GM13977 (cell line): ENCODE data around the gene VIL1.

ENCODE experiments used
- DNase-seq: peaks from one replicate; pipeline ENCODE4 v3.0.0; 2012; ENCODE audit warnings: low spot score
- in situ Hi-C: fragments of 300-500 bp; cut with MboI; formaldehyde crosslinking; loops from one replicate; pipeline ENCODE4 v1.12.0; 2022; ENCODE audit warnings: low sequenced_read_pairs, low pct_unique_long_range_greater_than_20kb, mixed read lengths, inconsistent platforms; ENCODE audit not compliant: unreplicated experiment
- TF ChIP-seq, protein P1 (sequence below): IDR thresholded peaks from 2 replicates; pipeline ENCODE4 v1.5.1; 2012; ENCODE audit warnings: mild to moderate bottlenecking, control low read depth; ENCODE audit not compliant: insufficient read depth; ENCODE audit errors: extremely low read depth, missing control alignments

The VIL1 gene

GRCh38 chr2:218435003-218435982, 16.4 kb downstream of the VIL1 start:
- TF ChIP-seq, protein P1, sequence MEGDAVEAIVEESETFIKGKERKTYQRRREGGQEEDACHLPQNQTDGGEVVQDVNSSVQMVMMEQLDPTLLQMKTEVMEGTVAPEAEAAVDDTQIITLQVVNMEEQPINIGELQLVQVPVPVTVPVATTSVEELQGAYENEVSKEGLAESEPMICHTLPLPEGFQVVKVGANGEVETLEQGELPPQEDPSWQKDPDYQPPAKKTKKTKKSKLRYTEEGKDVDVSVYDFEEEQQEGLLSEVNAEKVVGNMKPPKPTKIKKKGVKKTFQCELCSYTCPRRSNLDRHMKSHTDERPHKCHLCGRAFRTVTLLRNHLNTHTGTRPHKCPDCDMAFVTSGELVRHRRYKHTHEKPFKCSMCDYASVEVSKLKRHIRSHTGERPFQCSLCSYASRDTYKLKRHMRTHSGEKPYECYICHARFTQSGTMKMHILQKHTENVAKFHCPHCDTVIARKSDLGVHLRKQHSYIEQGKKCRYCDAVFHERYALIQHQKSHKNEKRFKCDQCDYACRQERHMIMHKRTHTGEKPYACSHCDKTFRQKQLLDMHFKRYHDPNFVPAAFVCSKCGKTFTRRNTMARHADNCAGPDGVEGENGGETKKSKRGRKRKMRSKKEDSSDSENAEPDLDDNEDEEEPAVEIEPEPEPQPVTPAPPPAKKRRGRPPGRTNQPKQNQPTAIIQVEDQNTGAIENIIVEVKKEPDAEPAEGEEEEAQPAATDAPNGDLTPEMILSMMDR = no peak
- no peak for DNase-seq
- in situ Hi-C loops = no loop called here

GRCh38 chr2:218436992-218437391, 18.1 kb downstream of the VIL1 start:
- no peak for DNase-seq
- TF ChIP-seq, protein P1 = no peak
- in situ Hi-C loops = no loop called here

DNA sequence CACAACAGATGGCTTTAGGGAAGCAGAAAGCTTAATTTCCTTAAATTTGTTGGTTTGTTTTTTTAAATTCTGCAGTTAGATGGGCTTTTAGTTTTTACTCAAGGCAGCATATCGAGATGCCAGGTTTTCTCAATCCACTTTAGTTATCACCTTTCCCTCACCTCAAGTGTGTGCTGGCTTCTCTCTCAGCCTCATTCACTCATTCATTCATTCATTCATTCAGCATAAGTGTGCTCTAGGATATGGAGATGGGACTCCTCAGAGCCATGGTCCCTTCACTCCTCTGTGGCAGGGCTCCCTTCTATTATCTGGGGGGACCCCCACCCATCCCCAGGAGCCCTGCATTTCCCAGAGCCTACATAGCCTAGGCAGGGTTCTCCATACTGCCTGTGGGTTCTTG, 19.0 kb downstream of the VIL1 start:
- TF ChIP-seq, protein P1 = no peak
- DNase-seq = no peak
- in situ Hi-C loops = no loop called here

DNA sequence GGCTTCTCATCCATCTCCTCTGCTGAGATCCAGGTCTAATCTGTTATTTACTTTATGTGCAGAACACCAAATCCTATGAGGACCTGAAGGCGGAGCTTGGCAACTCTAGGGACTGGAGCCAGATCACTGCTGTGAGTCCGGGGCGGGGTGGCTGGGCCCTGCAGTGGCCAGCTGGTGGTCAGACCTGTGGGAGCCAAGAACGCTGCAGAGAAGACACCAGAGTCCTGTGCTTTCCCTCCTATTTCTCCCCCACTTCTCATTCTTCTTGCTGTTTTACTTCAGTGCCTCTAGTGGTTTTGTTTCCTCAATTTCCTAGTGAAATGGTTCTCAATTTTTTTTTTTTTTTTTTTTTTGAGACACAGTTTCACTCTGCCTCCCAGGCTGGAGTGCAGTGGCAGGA, 19.7 kb downstream of the VIL1 start:
- no peak for DNase-seq
- TF ChIP-seq, protein P1 = no peak
- in situ Hi-C loops = no loop called here

DNA sequence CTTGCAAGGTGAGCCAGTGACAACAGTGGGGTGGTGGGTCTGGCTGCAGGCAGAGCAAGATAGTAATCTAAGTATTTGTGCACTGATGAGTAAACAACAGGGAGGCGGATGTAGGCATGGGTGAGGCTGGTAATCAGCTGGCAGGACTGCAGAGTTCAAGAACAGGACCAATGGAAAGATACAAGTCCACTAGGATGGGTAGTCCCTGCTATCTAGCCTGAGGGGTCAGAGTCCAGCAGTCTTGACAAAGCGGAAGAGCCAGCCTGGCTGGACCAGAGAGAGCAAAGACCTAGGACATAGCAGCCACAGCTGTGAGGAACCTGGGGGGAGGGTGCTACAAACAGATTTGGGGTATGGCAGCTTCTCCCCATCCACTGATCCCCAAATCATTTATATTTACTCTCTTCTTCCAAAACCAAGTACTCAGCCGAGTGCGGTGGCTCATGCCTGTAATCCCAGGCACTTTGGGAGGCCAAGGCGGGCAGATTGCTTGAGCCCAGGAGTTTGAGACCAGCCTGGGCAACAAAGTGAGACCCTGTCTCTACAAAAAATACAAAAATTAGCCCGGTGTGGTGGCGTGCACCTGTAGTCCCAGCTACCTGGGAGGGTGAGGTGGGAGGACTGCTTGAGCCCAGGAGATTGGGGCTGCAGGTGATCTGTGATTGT, 25.9 kb downstream of the VIL1 start:
- in situ Hi-C loops = no loop called here
- TF ChIP-seq, protein P1 = no peak
- no peak for DNase-seq

- DNase-seq = no peak
- in situ Hi-C loops = no loop called here
- TF ChIP-seq, protein P1 = no peak
Measured at GRCh38 chr2:218445602-218446001, 26.7 kb downstream of the VIL1 start.
